Esophagus muscularis mucosa (tissue), 4 donors: Measurements from ENCODE around the gene METTL4. TPM values are rescaled to one million over a fixed set of nuclear protein-coding genes. Genes with fewer than 3 reads are reported as not detected.

Experiments
- DNase-seq: peaks from one replicate; pipeline ENCODE4 v3.0.0-alpha.2; 2017; ENCODE audit errors: extremely low spot score
- H3K27ac ChIP-seq, 4 donors: fragments of 200-600 bp; sonication (generic); replicated peaks in 1 of 4; 1 replicate in 3 of 4; 2 replicates in 1 of 4; pipeline ENCODE4 v1.5.1; 2016 to 2019; ENCODE audit warnings: mild to moderate bottlenecking in 1 of 4
- H3K27me3 ChIP-seq, 4 donors: fragments of 200-600 bp; sonication (generic); one replicate each; pipeline versions ENCODE4 v1.5.1 to v1.6.0; 2016 to 2019
- H3K36me3 ChIP-seq, 4 donors: fragments of 200-600 bp; sonication (generic); one replicate each; pipeline ENCODE4 v1.5.1; 2016 to 2019
- H3K4me1 ChIP-seq, 4 donors: fragments of 200-600 bp; sonication (generic); one replicate each; pipeline ENCODE4 v1.5.1; 2016 to 2019
- H3K4me3 ChIP-seq, 4 donors: fragments of 200-600 bp; sonication (generic); 1 replicate in 2 of 4; 2 replicates in 2 of 4; pipeline ENCODE4 v1.5.1; 2016 to 2019; ENCODE audit warnings: mild to moderate bottlenecking in 4 of 4, moderate library complexity in 1 of 4
- H3K9me3 ChIP-seq, 4 donors: fragments of 200-600 bp; sonication (generic); 1 replicate in 3 of 4; 2 replicates in 1 of 4; pipeline ENCODE4 v1.5.1; 2016 to 2019
- EP300 ChIP-seq: sonication (generic); formaldehyde crosslinking; IDR thresholded peaks from one replicate; pipeline ENCODE4 v1.6.1; 2017; ENCODE audit warnings: antibody characterized with exemption
- POLR2A ChIP-seq: fragments of 450-650 bp; IDR thresholded peaks from one replicate; pipeline ENCODE4 v1.6.1; 2017; ENCODE audit warnings: antibody characterized with exemption, moderate library complexity, mild to moderate bottlenecking, low read depth
- POLR2AphosphoS5 ChIP-seq, 2 donors: sonication (generic); formaldehyde crosslinking; IDR thresholded peaks; one replicate each; pipeline ENCODE4 v1.6.1; 2017; ENCODE audit warnings: antibody characterized with exemption in 2 of 2
- WGBS: methylation state at CpG from one replicate; pipeline ENCODE4 v1.1.5; 2018; 5-methylcytosine and 5-hydroxymethylcytosine counted together
- intact Hi-C: fragments of 100-400 bp; cut with DNase I; formaldehyde crosslinking; loops from one replicate; pipeline ENCODE4 v1.15.1; 2023
- total RNA-seq, 4 donors: library from RNA; depleted of rRNA; stranded (reverse); fragments of >200 nt; gene quantifications; one replicate each; pipeline versions ENCODE4 v1.1.0 to v1.2.1, GENCODE V29; 2016
- TF ChIP-seq, protein P1 (sequence below), 3 experiments: fragments of 200-600 bp in 2 of 3; fragments of 450-650 bp in 1 of 3; sonication (generic) in 2 of 3; IDR thresholded peaks; one replicate each; pipeline ENCODE4 v1.5.1; 2017 to 2019; ENCODE audit warnings: antibody characterized with exemption in 3 of 3, mild to moderate bottlenecking in 2 of 3, moderate library complexity in 1 of 3

METTL4 gene
- total RNA-seq, 4 donors from 2014 or later, result 4.3 to 8.3 (median 5.7) TPM

DNA sequence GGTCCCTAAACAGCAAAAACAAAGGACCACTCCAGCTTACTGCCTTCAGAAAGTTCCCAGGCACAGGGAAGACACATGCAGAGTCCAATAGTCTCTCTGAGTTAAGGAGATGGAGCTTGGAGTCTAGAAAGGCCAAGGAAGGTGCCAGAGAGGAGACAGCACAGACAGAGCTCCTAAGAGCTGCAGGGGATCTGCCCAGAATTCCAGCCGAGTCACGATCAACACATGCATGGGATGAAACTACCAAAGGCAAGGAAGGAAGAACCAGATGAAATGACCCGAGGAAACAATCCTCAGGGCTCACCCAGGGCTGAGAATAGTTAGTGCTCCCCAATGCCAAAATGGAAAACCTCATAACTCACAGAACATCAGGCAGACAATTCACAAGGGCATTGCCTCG, 15.4 kb downstream of the METTL4 start:
- Histone ChIP-seq H3K27ac (no peak overlapping the region), H3K9me3 (no peaks in the 10 kb centered on the region), H3K4me3 (no peak overlapping the region), H3K4me1 (no peaks in the 10 kb centered on the region), H3K36me3 (peaks cover 0 to 15% (median 7%) of the 10 kb centered on the region in 4 donors), H3K27me3 (no peaks in the 10 kb centered on the region)
- WGBS, result 88% methylated on average over 4 of the region's 4 CpGs
- intact Hi-C loops, result loop anchor here (2.0 kb wide), 1 partner anchor 35 kb away; no protein-coding TSS in a partner anchor
- no peak for DNase-seq
- TF ChIP-seq POLR2AphosphoS5 (IDR thresholded peaks at IDR 0.05), result no peak
- no peak for TF ChIP-seq POLR2A
- TF ChIP-seq, protein P1, sequence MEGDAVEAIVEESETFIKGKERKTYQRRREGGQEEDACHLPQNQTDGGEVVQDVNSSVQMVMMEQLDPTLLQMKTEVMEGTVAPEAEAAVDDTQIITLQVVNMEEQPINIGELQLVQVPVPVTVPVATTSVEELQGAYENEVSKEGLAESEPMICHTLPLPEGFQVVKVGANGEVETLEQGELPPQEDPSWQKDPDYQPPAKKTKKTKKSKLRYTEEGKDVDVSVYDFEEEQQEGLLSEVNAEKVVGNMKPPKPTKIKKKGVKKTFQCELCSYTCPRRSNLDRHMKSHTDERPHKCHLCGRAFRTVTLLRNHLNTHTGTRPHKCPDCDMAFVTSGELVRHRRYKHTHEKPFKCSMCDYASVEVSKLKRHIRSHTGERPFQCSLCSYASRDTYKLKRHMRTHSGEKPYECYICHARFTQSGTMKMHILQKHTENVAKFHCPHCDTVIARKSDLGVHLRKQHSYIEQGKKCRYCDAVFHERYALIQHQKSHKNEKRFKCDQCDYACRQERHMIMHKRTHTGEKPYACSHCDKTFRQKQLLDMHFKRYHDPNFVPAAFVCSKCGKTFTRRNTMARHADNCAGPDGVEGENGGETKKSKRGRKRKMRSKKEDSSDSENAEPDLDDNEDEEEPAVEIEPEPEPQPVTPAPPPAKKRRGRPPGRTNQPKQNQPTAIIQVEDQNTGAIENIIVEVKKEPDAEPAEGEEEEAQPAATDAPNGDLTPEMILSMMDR (IDR thresholded peaks at IDR 0.05), result no peak
- TF ChIP-seq EP300, result no peak

DNA sequence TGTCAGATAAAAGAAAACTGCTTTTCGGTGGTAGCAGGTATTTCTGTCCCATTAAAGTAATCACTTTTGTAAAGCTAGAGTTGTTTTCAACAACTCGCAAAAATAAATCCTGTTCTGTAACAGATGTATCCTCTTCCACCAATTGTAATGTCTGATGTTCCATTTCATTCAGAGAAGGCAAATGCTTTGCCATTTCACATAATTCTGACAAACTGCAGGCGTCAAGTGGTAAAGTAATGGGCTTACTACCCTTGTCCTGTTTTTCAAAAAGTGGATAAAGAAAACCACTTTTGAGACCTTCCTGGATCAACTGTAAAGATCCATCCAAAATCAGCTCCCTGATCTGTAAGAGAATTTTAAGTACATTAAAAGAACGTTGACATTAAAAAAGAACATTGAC, 16.6 kb downstream of the METTL4 start:
- H3K27ac ChIP-seq, result no peak overlapping the region
- no peaks in the 10 kb centered on the region for H3K27me3 ChIP-seq
- DNase-seq, result no peak
- H3K4me3 ChIP-seq, result no peak overlapping the region
- intact Hi-C loops, result no loop called here
- no peaks in the 10 kb centered on the region for H3K9me3 ChIP-seq
- H3K36me3 ChIP-seq, result peaks cover 0 to 23% (median 7%) of the 10 kb centered on the region in 4 donors
- TF ChIP-seq, protein P1 (IDR thresholded peaks at IDR 0.05), result no peak
- TF ChIP-seq EP300, result no peak
- no peak for TF ChIP-seq POLR2A
- TF ChIP-seq POLR2AphosphoS5 (IDR thresholded peaks at IDR 0.05), result no peak
- no peaks in the 10 kb centered on the region for H3K4me1 ChIP-seq
- 89% methylated on average over 4 of the region's 4 CpGs for WGBS

DNA sequence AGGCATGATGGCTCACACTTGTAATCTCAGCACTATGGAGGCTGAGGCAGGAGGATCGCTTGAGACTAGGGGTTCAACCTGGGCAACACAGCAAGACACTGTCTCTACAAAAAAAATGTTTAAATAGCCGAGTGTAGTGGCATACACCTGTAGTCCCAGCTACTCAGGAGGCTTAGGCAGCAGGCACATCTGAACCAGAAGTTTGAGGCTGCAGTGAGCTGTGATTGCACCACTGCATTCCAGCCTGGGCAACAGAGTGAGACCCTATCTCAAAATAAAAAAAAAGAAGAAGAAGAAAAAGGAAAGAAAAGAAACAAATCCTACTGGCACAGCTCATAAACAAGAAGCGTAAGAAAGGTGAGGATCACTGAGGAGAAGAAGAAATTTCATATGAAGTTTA, 19.9 kb downstream of the METTL4 start:
- Histone ChIP-seq H3K27me3 (no peaks in the 10 kb centered on the region), H3K36me3 (peaks cover 0 to 31% (median 7%) of the 10 kb centered on the region in 4 donors), H3K4me1 (peaks cover 0 to 6% (median 0%) of the 10 kb centered on the region in 4 donors), H3K9me3 (no peaks in the 10 kb centered on the region), H3K4me3 (no peak overlapping the region), H3K27ac (no peak overlapping the region)
- intact Hi-C loops, result no loop called here
- WGBS, result 91% methylated on average over 3 of the region's 3 CpGs
- TF ChIP-seq, protein P1 (IDR thresholded peaks at IDR 0.05), result no peak
- TF ChIP-seq POLR2A (no peak), POLR2AphosphoS5 (IDR thresholded peaks at IDR 0.05) (no peak), EP300 (no peak)
- DNase-seq, result no peak

DNA sequence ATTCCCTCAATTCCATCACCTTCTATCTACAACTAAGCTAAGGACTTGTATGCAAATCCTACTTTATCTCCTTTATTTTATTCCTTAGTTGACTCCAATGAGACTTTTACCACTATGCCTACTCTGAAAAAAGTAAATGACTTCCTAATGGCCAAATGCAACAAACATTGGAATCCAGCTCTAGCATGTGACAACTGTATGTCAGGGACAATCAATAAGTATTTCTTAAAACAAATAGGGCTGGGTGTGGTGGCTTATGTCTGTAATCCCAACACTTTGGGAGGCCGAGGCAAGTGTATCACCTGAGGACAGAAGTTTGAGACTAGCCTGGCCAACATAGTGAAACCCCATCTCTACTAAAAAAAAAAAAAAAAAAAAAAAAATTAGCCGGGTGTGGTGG, 21.8 kb downstream of the METTL4 start:
- no peak overlapping the region for H3K27ac ChIP-seq
- H3K4me1 ChIP-seq, result peaks cover 0 to 6% (median 0%) of the 10 kb centered on the region in 4 donors
- no peaks in the 10 kb centered on the region for H3K9me3 ChIP-seq
- no peak for DNase-seq
- no peaks in the 10 kb centered on the region for H3K27me3 ChIP-seq
- H3K36me3 ChIP-seq, result peaks cover 0 to 38% (median 7%) of the 10 kb centered on the region in 4 donors
- WGBS, result 92% methylated on average over 2 of the region's 2 CpGs
- TF ChIP-seq POLR2AphosphoS5 (IDR thresholded peaks at IDR 0.05) (no peak), POLR2A (no peak), EP300 (no peak)
- TF ChIP-seq, protein P1 (IDR thresholded peaks at IDR 0.05), result no peak
- intact Hi-C loops, result loop anchor here (10.0 kb wide), 2 partner anchors 965 to 1685 kb away; no protein-coding TSS in a partner anchor
- H3K4me3 ChIP-seq, result no peak overlapping the region
